ENCODE data around the gene CRYL1.

DNA sequence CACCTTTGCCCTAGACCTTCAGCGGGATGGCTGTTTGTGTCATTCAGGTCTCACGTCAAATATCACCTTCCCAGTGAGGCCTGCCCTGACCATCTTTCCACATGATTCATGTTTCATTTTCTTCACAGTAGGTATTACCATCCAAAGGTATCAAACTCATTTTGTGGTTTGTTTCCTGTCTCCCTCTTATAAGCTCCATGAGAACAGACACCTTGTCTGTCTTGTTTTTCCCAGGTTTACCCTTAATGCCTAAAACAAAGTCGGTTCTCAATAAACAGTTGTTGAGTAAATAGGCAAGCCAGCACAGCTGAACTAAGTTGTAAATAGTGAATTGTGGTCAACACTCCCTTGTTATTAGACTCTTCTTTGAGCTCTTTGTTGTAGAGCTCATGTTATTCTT, 170.9 kb downstream of the CRYL1 start:
- TF ChIP-seq RAD21 (IDR thresholded peaks at IDR 0.05; ENCODE audit: low read length) (no peak), EP300 (IDR thresholded peaks at IDR 0.05; ENCODE audit: borderline replicate concordance in 1 of 2, low read depth in 1 of 2, low read length in 1 of 2) (no peak), FOXJ3 (CRISPR knock-in tag; IDR thresholded peaks at IDR 0.05) (no peak), POLR2AphosphoS5 (IDR thresholded peaks at IDR 0.05; ENCODE audit: low read depth, low read length) (no peak), CTCF (IDR thresholded peaks at IDR 0.05) (no peak), RCOR1 (IDR thresholded peaks at IDR 0.05; ENCODE audit: low read length) (no peak), EZH2phosphoT487 (IDR thresholded peaks at IDR 0.05; ENCODE audit: borderline replicate concordance, low read depth) (no peak), CHD2 (IDR thresholded peaks at IDR 0.05; ENCODE audit: low read length, partially characterized antibody) (no peak), FOXM1 (IDR thresholded peaks at IDR 0.05; ENCODE audit: low read depth) (no peak), FOSL2 (IDR thresholded peaks at IDR 0.05; ENCODE audit: borderline replicate concordance, low read depth) (no peak), GATA2 (CRISPR knock-in tag; IDR thresholded peaks at IDR 0.05) (no peak), RFX5 (IDR thresholded peaks at IDR 0.05; ENCODE audit: low read length) (no peak), TAF1 (IDR thresholded peaks at IDR 0.05; ENCODE audit: borderline replicate concordance, low read depth, low read length) (no peak)
- TF ChIP-seq, protein P1, sequence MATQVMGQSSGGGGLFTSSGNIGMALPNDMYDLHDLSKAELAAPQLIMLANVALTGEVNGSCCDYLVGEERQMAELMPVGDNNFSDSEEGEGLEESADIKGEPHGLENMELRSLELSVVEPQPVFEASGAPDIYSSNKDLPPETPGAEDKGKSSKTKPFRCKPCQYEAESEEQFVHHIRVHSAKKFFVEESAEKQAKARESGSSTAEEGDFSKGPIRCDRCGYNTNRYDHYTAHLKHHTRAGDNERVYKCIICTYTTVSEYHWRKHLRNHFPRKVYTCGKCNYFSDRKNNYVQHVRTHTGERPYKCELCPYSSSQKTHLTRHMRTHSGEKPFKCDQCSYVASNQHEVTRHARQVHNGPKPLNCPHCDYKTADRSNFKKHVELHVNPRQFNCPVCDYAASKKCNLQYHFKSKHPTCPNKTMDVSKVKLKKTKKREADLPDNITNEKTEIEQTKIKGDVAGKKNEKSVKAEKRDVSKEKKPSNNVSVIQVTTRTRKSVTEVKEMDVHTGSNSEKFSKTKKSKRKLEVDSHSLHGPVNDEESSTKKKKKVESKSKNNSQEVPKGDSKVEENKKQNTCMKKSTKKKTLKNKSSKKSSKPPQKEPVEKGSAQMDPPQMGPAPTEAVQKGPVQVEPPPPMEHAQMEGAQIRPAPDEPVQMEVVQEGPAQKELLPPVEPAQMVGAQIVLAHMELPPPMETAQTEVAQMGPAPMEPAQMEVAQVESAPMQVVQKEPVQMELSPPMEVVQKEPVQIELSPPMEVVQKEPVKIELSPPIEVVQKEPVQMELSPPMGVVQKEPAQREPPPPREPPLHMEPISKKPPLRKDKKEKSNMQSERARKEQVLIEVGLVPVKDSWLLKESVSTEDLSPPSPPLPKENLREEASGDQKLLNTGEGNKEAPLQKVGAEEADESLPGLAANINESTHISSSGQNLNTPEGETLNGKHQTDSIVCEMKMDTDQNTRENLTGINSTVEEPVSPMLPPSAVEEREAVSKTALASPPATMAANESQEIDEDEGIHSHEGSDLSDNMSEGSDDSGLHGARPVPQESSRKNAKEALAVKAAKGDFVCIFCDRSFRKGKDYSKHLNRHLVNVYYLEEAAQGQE (IDR thresholded peaks at IDR 0.05; ENCODE audit: low read depth, low read length) = no peak

Data from SK-N-SH (cell line).